IMR-90 (cell line): ENCODE data around the gene CLSTN3. TPM values are rescaled to one million over a fixed set of nuclear protein-coding genes. Genes with fewer than 3 reads are reported as not detected.

Experiments
- ATAC-seq: fragments of 200-7000 bp; cut with Tn5 transposase; 2 replicates; pipeline ENCODE4 v1.9.1; 2020; ENCODE audit warnings: low read depth, mild to moderate bottlenecking, moderate library complexity
- BruUV-seq: library from RNA; stranded (reverse); fragments of 400-500 nt; replicated peaks from 2 replicates; lab custom pipeline; 2021; lab: Mats Ljungman, UMichigan
- CTCF ChIA-PET: fragments of 300-600 bp; formaldehyde crosslinking; extraction: SDS; loops from one replicate; lab custom pipeline; 2021; ENCODE audit warnings: antibody characterized with exemption; lab: Yijun Ruan, JAX
- POLR2A ChIA-PET: fragments of 300-600 bp; sonication (Branson Sonifier 250); formaldehyde crosslinking; loops from one replicate; lab custom pipeline; 2022; ENCODE audit warnings: antibody characterized with exemption; ENCODE audit not compliant: unreplicated experiment; lab: Charles Lee
- DNase-seq: peaks from one replicate; pipeline ENCODE4 v3.0.0; 2013
- H2AFZ ChIP-seq: replicated peaks from 2 replicates; pipeline ENCODE3; 2013; ENCODE audit warnings: low read length, mild to moderate bottlenecking; ENCODE audit not compliant: poor library complexity
- H2AK5ac ChIP-seq: 2 replicates; pipeline ENCODE4 v1.6.1; 2013; ENCODE audit warnings: low read depth, low read length, inconsistent platforms
- H2AK9ac ChIP-seq: replicated peaks from 2 replicates; pipeline ENCODE3; 2013; ENCODE audit warnings: mild to moderate bottlenecking, low read depth, low read length, moderate library complexity; ENCODE audit not compliant: poor library complexity
- H2BK120ac ChIP-seq: 2 replicates; pipeline ENCODE4 v1.6.1; 2013; ENCODE audit warnings: low read depth, low read length, inconsistent platforms
- H2BK15ac ChIP-seq: 3 replicates; pipeline ENCODE4 v1.6.1; 2013; ENCODE audit warnings: low read depth, low read length, inconsistent platforms
- H2BK20ac ChIP-seq: 2 replicates; pipeline ENCODE4 v1.6.1; 2013; ENCODE audit warnings: low read depth, mild to moderate bottlenecking, inconsistent platforms, low read length, moderate library complexity
- H2BK5ac ChIP-seq: 2 replicates; pipeline ENCODE4 v1.6.1; 2013; ENCODE audit warnings: mild to moderate bottlenecking, low read depth, low read length, inconsistent platforms; ENCODE audit not compliant: poor library complexity, severe bottlenecking
- H3K14ac ChIP-seq: replicated peaks from 2 replicates; pipeline ENCODE4 v1.6.1; 2013; ENCODE audit warnings: low read depth, low read length, inconsistent platforms
- H3K18ac ChIP-seq: 2 replicates; pipeline ENCODE4 v1.6.1; 2013; ENCODE audit warnings: low read depth, low read length, control low read depth
- H3K23ac ChIP-seq: 2 replicates; pipeline ENCODE4 v1.6.1; 2013; ENCODE audit warnings: low read depth, low read length, inconsistent platforms
- H3K27ac ChIP-seq: 2 replicates; pipeline ENCODE4 v1.5.1; 2013; ENCODE audit warnings: mild to moderate bottlenecking, control low read depth, low read length; ENCODE audit not compliant: insufficient read depth
- H3K27me3 ChIP-seq: 2 replicates; pipeline ENCODE4 v1.6.1; 2013; ENCODE audit warnings: low read length; ENCODE audit not compliant: control insufficient read depth, insufficient read depth
- H3K36me3 ChIP-seq: 2 replicates; pipeline ENCODE4 v1.6.1; 2013; ENCODE audit warnings: low read length, mixed read lengths; ENCODE audit not compliant: control insufficient read depth, insufficient read depth
- H3K4ac ChIP-seq: 2 replicates; pipeline ENCODE4 v1.6.1; 2013; ENCODE audit warnings: low read depth, low read length, inconsistent platforms
- H3K4me1 ChIP-seq: 2 replicates; pipeline ENCODE4 v1.6.1; 2013; ENCODE audit warnings: low read length, mixed read lengths; ENCODE audit not compliant: control insufficient read depth, insufficient read depth
- H3K4me2 ChIP-seq: 2 replicates; pipeline ENCODE4 v1.6.1; 2013; ENCODE audit warnings: low read depth, mild to moderate bottlenecking, control low read depth, low read length, moderate library complexity
- H3K4me3 ChIP-seq: 2 replicates; pipeline ENCODE4 v1.5.1; 2013; ENCODE audit warnings: low read depth, mild to moderate bottlenecking, control low read depth, low read length, moderate library complexity; ENCODE audit not compliant: insufficient read depth
- H3K56ac ChIP-seq: 2 replicates; pipeline ENCODE4 v1.6.1; 2013; ENCODE audit warnings: low read length, inconsistent platforms; ENCODE audit not compliant: insufficient read depth; ENCODE audit errors: extremely low read depth
- H3K79me1 ChIP-seq, 2 experiments: 2 replicates each; pipeline ENCODE4 v1.6.1; 2013; ENCODE audit warnings: low read length in 2 of 2, inconsistent platforms in 1 of 2, low read depth in 1 of 2
- H3K9ac ChIP-seq: 2 replicates; pipeline ENCODE4 v1.6.1; 2013; ENCODE audit warnings: low read depth, low read length, control low read depth
- H3K9me1 ChIP-seq: 2 replicates; pipeline ENCODE4 v1.6.1; 2013; ENCODE audit warnings: low read length, inconsistent platforms; ENCODE audit not compliant: insufficient read depth
- H3K9me3 ChIP-seq: 2 replicates; pipeline ENCODE4 v1.6.1; 2013; ENCODE audit warnings: low read length; ENCODE audit not compliant: control insufficient read depth, insufficient read depth
- H4K20me1 ChIP-seq: 2 replicates; pipeline ENCODE4 v1.6.1; 2013; ENCODE audit warnings: low read length, inconsistent platforms; ENCODE audit not compliant: insufficient read depth
- H4K5ac ChIP-seq: 2 replicates; pipeline ENCODE4 v1.6.1; 2013; ENCODE audit warnings: mild to moderate bottlenecking, low read depth, low read length, control low read depth
- H4K8ac ChIP-seq, 2 experiments: 2 replicates each; pipeline ENCODE4 v1.6.1; 2013; ENCODE audit warnings: low read depth in 2 of 2, low read length in 2 of 2, control low read depth in 1 of 2, inconsistent platforms in 1 of 2
- H4K91ac ChIP-seq: 2 replicates; pipeline ENCODE4 v1.6.1; 2013; ENCODE audit warnings: low read depth, low read length, inconsistent platforms; ENCODE audit not compliant: insufficient read depth
- BHLHE40 ChIP-seq: fragments of 150-350 bp; IDR thresholded peaks from 2 replicates; pipeline ENCODE4 v1.6.1; 2016; ENCODE audit warnings: mild to moderate bottlenecking, low read depth, low read length
- CEBPB ChIP-seq: IDR thresholded peaks from 2 replicates; pipeline ENCODE4 v1.6.1; 2012; ENCODE audit warnings: low read depth, low read length, improper control_type of control experiment
- CHD1 ChIP-seq: IDR thresholded peaks from 2 replicates; pipeline ENCODE4 v1.6.1; 2012; ENCODE audit warnings: low read depth, low read length, improper control_type of control experiment
- CTCF ChIP-seq: conservative IDR thresholded peaks from 2 replicates; pipeline ENCODE4 v1.5.1; 2012; ENCODE audit warnings: mild to moderate bottlenecking, low read depth, low read length, improper control_type of control experiment
- FOS ChIP-seq: fragments of 150-350 bp; IDR thresholded peaks from 2 replicates; pipeline ENCODE4 v1.6.1; 2016; ENCODE audit warnings: low read depth, low read length
- MAFK ChIP-seq: IDR thresholded peaks from 2 replicates; pipeline ENCODE4 v1.6.1; 2012; ENCODE audit warnings: low read depth, low read length, improper control_type of control experiment
- MAZ ChIP-seq: IDR thresholded peaks from 2 replicates; pipeline ENCODE4 v1.6.1; 2012; ENCODE audit warnings: low read depth, mild to moderate bottlenecking, low read length, improper control_type of control experiment, moderate library complexity, borderline replicate concordance
- MXI1 ChIP-seq: IDR thresholded peaks from 2 replicates; pipeline ENCODE4 v1.6.1; 2012; ENCODE audit warnings: low read depth, mild to moderate bottlenecking, low read length, moderate library complexity, borderline replicate concordance
- NFE2L2 ChIP-seq: fragments of 150-350 bp; IDR thresholded peaks from 2 replicates; pipeline ENCODE4 v1.6.1; 2016; ENCODE audit warnings: low read depth, mild to moderate bottlenecking, low read length
- POLR2A ChIP-seq: IDR thresholded peaks from 2 replicates; pipeline ENCODE4 v1.6.1; 2012; ENCODE audit warnings: mild to moderate bottlenecking, low read depth, low read length
- RAD21 ChIP-seq: IDR thresholded peaks from 2 replicates; pipeline ENCODE4 v1.6.1; 2012; ENCODE audit warnings: low read length, improper control_type of control experiment
- RCOR1 ChIP-seq: IDR thresholded peaks from 2 replicates; pipeline ENCODE4 v1.6.1; 2012; ENCODE audit warnings: mild to moderate bottlenecking, low read length, improper control_type of control experiment; ENCODE audit not compliant: insufficient replicate concordance
- RFX5 ChIP-seq: IDR thresholded peaks from 2 replicates; pipeline ENCODE4 v1.8.0; 2012; ENCODE audit warnings: low read depth, mild to moderate bottlenecking, low read length, moderate library complexity
- SMC3 ChIP-seq: fragments of 150-350 bp; IDR thresholded peaks from 2 replicates; pipeline ENCODE4 v1.6.1; 2016; ENCODE audit warnings: low read depth, mild to moderate bottlenecking, antibody characterized with exemption, low read length, moderate library complexity
- WGBS, 2 experiments: methylation state at CpG; one replicate each; pipeline versions ENCODE4 v1.1.5 to v1.1.7; 2013; ENCODE audit warnings: missing lambda C conversion rate in 2 of 2; ENCODE audit not compliant: insufficient read length in 1 of 2; ENCODE audit errors: extremely low coverage in 2 of 2; 5-methylcytosine and 5-hydroxymethylcytosine counted together
- dilution Hi-C: fragments of 300-500 bp; cut with HindIII; formaldehyde crosslinking; loops from one replicate; pipeline ENCODE4 v1.14.3; 2018; ENCODE audit warnings: low sequenced_read_pairs; ENCODE audit not compliant: unreplicated experiment
- in situ Hi-C: fragments of 300-500 bp; cut with MboI; formaldehyde crosslinking; loops from 3 replicates; pipeline ENCODE4 v1.14.3; 2019; ENCODE audit warnings: low sequenced_read_pairs, inconsistent platforms, mixed read lengths
- intact Hi-C: fragments of 100-400 bp; cut with micrococcal nuclease; formaldehyde crosslinking; loops from 2 replicates; pipeline ENCODE4 v1.10.0; 2022
- polyA plus RNA-seq, 3 experiments: library from polyadenylated mRNA; depleted of rRNA; stranded (reverse); fragments of >200 nt; gene quantifications; 2 replicates each; pipeline ENCODE4 v1.2.3, GENCODE V29; 2012; ENCODE audit warnings: low replicate concordance in 1 of 3
- total RNA-seq: library from RNA; depleted of rRNA; stranded (reverse); fragments of >200 nt; gene quantifications from 2 replicates; pipeline ENCODE4 v1.2.3, GENCODE V29; 2012
- TF ChIP-seq, protein P1 (sequence below): fragments of 150-350 bp; IDR thresholded peaks from 2 replicates; pipeline ENCODE4 v1.6.1; 2017; ENCODE audit warnings: mild to moderate bottlenecking, antibody characterized with exemption, low read length, low read depth
- TF ChIP-seq, protein P2 (sequence below): fragments of 150-350 bp; IDR thresholded peaks from 2 replicates; pipeline ENCODE4 v1.6.1; 2016; ENCODE audit warnings: low read depth, mild to moderate bottlenecking, low read length, moderate library complexity, borderline replicate concordance

CLSTN3 gene
- total and polyA plus RNA-seq, 2 of the 4 experiments (the other 2 are of a cell fraction) = 4.1 to 16.4 TPM

DNA sequence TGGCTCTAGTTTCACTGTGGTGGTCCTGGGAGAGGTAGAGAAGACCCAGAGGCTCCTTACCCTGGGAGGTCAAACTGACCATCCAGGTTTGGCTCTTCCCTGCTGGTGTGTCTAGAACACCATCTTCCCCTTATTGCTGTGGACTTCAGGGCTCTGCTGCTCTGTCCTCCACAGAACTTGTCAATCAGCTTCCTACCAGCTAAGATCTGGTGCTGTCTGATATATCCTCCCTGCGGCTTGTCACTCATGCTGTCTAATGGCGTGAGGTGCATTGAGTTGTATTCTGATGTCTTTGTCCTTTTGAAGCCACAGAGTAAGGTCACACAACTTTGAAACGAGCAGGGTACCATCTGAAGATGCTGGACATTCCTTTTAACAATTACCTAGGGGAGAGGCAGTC is 14.0 kb upstream of the CLSTN3 start:
- no peaks in the 10 kb centered on the region for H3K9me1 ChIP-seq
- TF ChIP-seq RCOR1 (no peak), MAFK (no peak), BHLHE40 (no peak), CHD1 (no peak), MAZ (no peak), FOS (no peak), RAD21 (no peak), SMC3 (no peak), CTCF (no peak), POLR2A (no peak), RFX5 (no peak), CEBPB (no peak), MXI1 (no peak), NFE2L2 (no peak)
- TF ChIP-seq, protein P1, sequence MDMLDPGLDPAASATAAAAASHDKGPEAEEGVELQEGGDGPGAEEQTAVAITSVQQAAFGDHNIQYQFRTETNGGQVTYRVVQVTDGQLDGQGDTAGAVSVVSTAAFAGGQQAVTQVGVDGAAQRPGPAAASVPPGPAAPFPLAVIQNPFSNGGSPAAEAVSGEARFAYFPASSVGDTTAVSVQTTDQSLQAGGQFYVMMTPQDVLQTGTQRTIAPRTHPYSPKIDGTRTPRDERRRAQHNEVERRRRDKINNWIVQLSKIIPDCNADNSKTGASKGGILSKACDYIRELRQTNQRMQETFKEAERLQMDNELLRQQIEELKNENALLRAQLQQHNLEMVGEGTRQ = no peak
- TF ChIP-seq, protein P2, sequence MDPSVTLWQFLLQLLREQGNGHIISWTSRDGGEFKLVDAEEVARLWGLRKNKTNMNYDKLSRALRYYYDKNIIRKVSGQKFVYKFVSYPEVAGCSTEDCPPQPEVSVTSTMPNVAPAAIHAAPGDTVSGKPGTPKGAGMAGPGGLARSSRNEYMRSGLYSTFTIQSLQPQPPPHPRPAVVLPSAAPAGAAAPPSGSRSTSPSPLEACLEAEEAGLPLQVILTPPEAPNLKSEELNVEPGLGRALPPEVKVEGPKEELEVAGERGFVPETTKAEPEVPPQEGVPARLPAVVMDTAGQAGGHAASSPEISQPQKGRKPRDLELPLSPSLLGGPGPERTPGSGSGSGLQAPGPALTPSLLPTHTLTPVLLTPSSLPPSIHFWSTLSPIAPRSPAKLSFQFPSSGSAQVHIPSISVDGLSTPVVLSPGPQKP = no peak
- no peak overlapping the region for H3K14ac ChIP-seq
- intact Hi-C loops (no loop called here), dilution Hi-C loops (no loop called here), in situ Hi-C loops (loop anchor here (10.0 kb wide), 1 partner anchor 171 kb away; the partner anchor contains the start of genes C12orf57 and RNU7-1)
- H3K23ac ChIP-seq = no peak overlapping the region
- no peak overlapping the region for H3K9ac ChIP-seq
- no CpG with 5 or more reads among the region's 3 CpGs for WGBS, 2 experiments
- ChIA-PET CTCF (no interaction called here), POLR2A (no interaction called here)
- H2BK120ac ChIP-seq = no peak overlapping the region
- no peak overlapping the region for H2BK15ac ChIP-seq
- H3K4ac ChIP-seq = no peak overlapping the region
- no peaks in the 10 kb centered on the region for H3K27me3 ChIP-seq
- no peak overlapping the region for H3K27ac ChIP-seq
- no peak overlapping the region for H3K18ac ChIP-seq
- H2AK9ac ChIP-seq = peak overlapping the region; percentile 12
- H4K5ac ChIP-seq = no peak overlapping the region
- no peak overlapping the region for H2BK5ac ChIP-seq
- no peaks in the 10 kb centered on the region; the same call in 1 of the 2 replicates for H3K4me1 ChIP-seq
- H3K36me3 ChIP-seq = peaks cover 41% of the 10 kb centered on the region
- H3K9me3 ChIP-seq = no peaks in the 10 kb centered on the region
- no peaks in the 10 kb centered on the region for H4K20me1 ChIP-seq
- no peak overlapping the region for H3K4me2 ChIP-seq
- no peak overlapping the region for H2BK20ac ChIP-seq
- H2AFZ ChIP-seq = no peak overlapping the region
- no peak overlapping the region for H4K91ac ChIP-seq
- no peak overlapping the region for H3K56ac ChIP-seq
- DNase-seq (no peak), ATAC-seq (no peak)
- no peak overlapping the region for H4K8ac ChIP-seq
- H3K4me3 ChIP-seq = no peak overlapping the region
- no peak overlapping the region for H2AK5ac ChIP-seq
- BruUV-seq = no TSS peak
- H3K79me1 ChIP-seq = 0 out of 4 replicates have a peak, but pooled peaks cover 0 to 7% of the 10 kb centered on the region in 2 experiments
